H9 (cell line): ENCODE measurements around the gene SERPIND1. TPM values are rescaled to one million over a fixed set of nuclear protein-coding genes. Genes with fewer than 3 reads are reported as not detected.

ENCODE experiments used
- DNase-seq: peaks from one replicate; pipeline ENCODE4 v3.0.0-alpha.2; 2017
- H2AFZ ChIP-seq: one replicate; pipeline ENCODE4 v1.6.1; 2013; ENCODE audit warnings: mild to moderate bottlenecking, low read length, control low read depth, moderate library complexity
- H2AK5ac ChIP-seq: 2 replicates; pipeline ENCODE4 v1.6.1; 2013; ENCODE audit warnings: low read length, control low read depth, mixed read lengths; ENCODE audit not compliant: insufficient read length
- H2BK120ac ChIP-seq: one replicate; pipeline ENCODE4 v1.6.1; 2013; ENCODE audit warnings: low read depth, mild to moderate bottlenecking, low read length, control low read depth, inconsistent platforms; ENCODE audit not compliant: poor library complexity, severe bottlenecking
- H2BK12ac ChIP-seq: 2 replicates; pipeline ENCODE4 v1.6.1; 2013; ENCODE audit warnings: low read length, control low read depth, mixed read lengths, low read depth; ENCODE audit not compliant: insufficient read length
- H2BK15ac ChIP-seq: 2 replicates; pipeline ENCODE4 v1.6.1; 2013; ENCODE audit warnings: low read depth, low read length, control low read depth
- H2BK20ac ChIP-seq: one replicate; pipeline ENCODE4 v1.6.1; 2013; ENCODE audit warnings: low read depth, mild to moderate bottlenecking, low read length, control low read depth, inconsistent platforms; ENCODE audit not compliant: poor library complexity, severe bottlenecking
- H2BK5ac ChIP-seq: 2 replicates; pipeline ENCODE4 v1.6.1; 2013; ENCODE audit warnings: low read length, control low read depth, mixed read lengths; ENCODE audit not compliant: insufficient read length
- H3K14ac ChIP-seq: 2 replicates; pipeline ENCODE4 v1.6.1; 2013; ENCODE audit warnings: low read length, control low read depth; ENCODE audit not compliant: insufficient read depth
- H3K18ac ChIP-seq: 2 replicates; pipeline ENCODE4 v1.6.1; 2013; ENCODE audit warnings: low read depth, mild to moderate bottlenecking, mixed read lengths, low read length, control low read depth; ENCODE audit not compliant: insufficient read length
- H3K23ac ChIP-seq: 2 replicates; pipeline ENCODE4 v1.6.1; 2013; ENCODE audit warnings: low read length, control low read depth, mixed read lengths, low read depth; ENCODE audit not compliant: insufficient read length
- H3K23me2 ChIP-seq: 2 replicates; pipeline ENCODE4 v1.6.1; 2013; ENCODE audit warnings: low read depth, mild to moderate bottlenecking, mixed read lengths, low read length, control low read depth; ENCODE audit not compliant: insufficient read length, poor library complexity, severe bottlenecking
- H3K27ac ChIP-seq: 2 replicates; pipeline ENCODE4 v1.5.1; 2013; ENCODE audit warnings: low read length, control low read depth, mixed read lengths, low read depth; ENCODE audit not compliant: insufficient read length
- H3K27me3 ChIP-seq: 2 replicates; pipeline ENCODE4 v1.6.1; 2013; ENCODE audit warnings: low read length, control low read depth, inconsistent platforms; ENCODE audit not compliant: insufficient read depth
- H3K4ac ChIP-seq: 2 replicates; pipeline ENCODE4 v1.6.1; 2013; ENCODE audit warnings: low read depth, mild to moderate bottlenecking, control low read depth, inconsistent platforms, low read length, moderate library complexity
- H3K4me1 ChIP-seq: 2 replicates; pipeline ENCODE4 v1.6.1; 2013; ENCODE audit warnings: low read length, control low read depth, inconsistent platforms; ENCODE audit not compliant: insufficient read depth
- H3K4me2 ChIP-seq: 2 replicates; pipeline ENCODE4 v1.6.1; 2013; ENCODE audit warnings: low read length, control low read depth, mixed read lengths; ENCODE audit not compliant: insufficient read length, insufficient read depth
- H3K56ac ChIP-seq: 2 replicates; pipeline ENCODE4 v1.6.1; 2013; ENCODE audit warnings: low read depth, mild to moderate bottlenecking, mixed read lengths, low read length, control low read depth; ENCODE audit not compliant: insufficient read length
- H3K79me1 ChIP-seq: 2 replicates; pipeline ENCODE4 v1.6.1; 2013; ENCODE audit warnings: low read depth, mild to moderate bottlenecking, moderate library complexity, low read length, control low read depth, inconsistent platforms; ENCODE audit not compliant: insufficient read depth, poor library complexity, severe bottlenecking
- H3K79me2 ChIP-seq: 2 replicates; pipeline ENCODE4 v1.6.1; 2013; ENCODE audit warnings: low read length, control low read depth, inconsistent platforms; ENCODE audit not compliant: insufficient read depth
- H3K9ac ChIP-seq: 2 replicates; pipeline ENCODE4 v1.6.1; 2013; ENCODE audit warnings: low read length, control low read depth, mixed read lengths; ENCODE audit not compliant: insufficient read length; ENCODE audit errors: extremely low read depth
- H3K9me3 ChIP-seq: one replicate; pipeline ENCODE4 v1.6.1; 2013; ENCODE audit warnings: low read depth, low read length, inconsistent platforms; ENCODE audit not compliant: control insufficient read depth
- H3T11ph ChIP-seq: one replicate; pipeline ENCODE4 v1.6.1; 2013; ENCODE audit warnings: mild to moderate bottlenecking, low read length, control low read depth, inconsistent platforms
- H4K20me1 ChIP-seq: one replicate; pipeline ENCODE4 v1.6.1; 2013; ENCODE audit not compliant: control insufficient read depth, insufficient read length, insufficient read depth
- H4K5ac ChIP-seq: 2 replicates; pipeline ENCODE4 v1.6.1; 2013; ENCODE audit warnings: low read depth, mild to moderate bottlenecking, mixed read lengths, low read length, control low read depth; ENCODE audit not compliant: insufficient read length
- H4K8ac ChIP-seq: replicated peaks from 2 replicates; pipeline ENCODE4 v1.6.1; 2013; ENCODE audit warnings: low read length, control low read depth, mixed read lengths, low read depth; ENCODE audit not compliant: insufficient read length
- H4K91ac ChIP-seq: 2 replicates; pipeline ENCODE4 v1.6.1; 2013; ENCODE audit warnings: low read depth, mild to moderate bottlenecking, moderate library complexity, mixed read lengths, low read length, control low read depth; ENCODE audit not compliant: insufficient read length
- H3K27ac Mint-ChIP-seq, 3 experiments: 2 replicates in 2 of 3; 3 replicates in 1 of 3; pipeline ENCODE4 v1.8.0; 2020 to 2021; ENCODE audit warnings: mixed read lengths in 3 of 3, mild to moderate bottlenecking in 1 of 3, moderate library complexity in 1 of 3
- H3K27me3 Mint-ChIP-seq: 2 replicates; pipeline ENCODE4 v1.8.0; 2021; ENCODE audit warnings: low read depth, mild to moderate bottlenecking, moderate library complexity, mixed read lengths
- H3K36me3 Mint-ChIP-seq, 3 experiments: 2 replicates in 2 of 3; 3 replicates in 1 of 3; pipeline ENCODE4 v1.8.0; 2020 to 2021; ENCODE audit warnings: low read depth in 3 of 3, mixed read lengths in 3 of 3; ENCODE audit not compliant: insufficient read depth in 1 of 3
- H3K4me1 Mint-ChIP-seq, 2 experiments: 2 replicates each; pipeline ENCODE4 v1.8.0; 2020; ENCODE audit warnings: mixed read lengths in 2 of 2
- H3K4me3 Mint-ChIP-seq, 2 experiments: 2 replicates in 1 of 2; 3 replicates in 1 of 2; pipeline ENCODE4 v1.8.0; 2020 to 2021; ENCODE audit warnings: mild to moderate bottlenecking in 2 of 2, mixed read lengths in 2 of 2, moderate library complexity in 1 of 2
- H3K9me3 Mint-ChIP-seq, 2 experiments: 2 replicates in 1 of 2; 3 replicates in 1 of 2; pipeline ENCODE4 v1.8.0; 2020; ENCODE audit warnings: mild to moderate bottlenecking in 2 of 2, mixed read lengths in 2 of 2, moderate library complexity in 1 of 2
- WGBS: extraction: QIAGEN DNeasy Blood & Tissue Kit; methylation state at CpG from one replicate; pipeline ENCODE4 v1.1.7; 2013; ENCODE audit warnings: missing lambda C conversion rate, low lambda C conversion rate, mixed read lengths; ENCODE audit not compliant: insufficient read length; ENCODE audit errors: extremely low coverage; 5-methylcytosine and 5-hydroxymethylcytosine counted together
- total RNA-seq: library from RNA; stranded (reverse); gene quantifications from 2 replicates; pipeline ENCODE4 v1.2.1, GENCODE V29; 2021
- TF ChIP-seq, protein P1 (sequence below): fragments of 200-600 bp; sonication (generic); conservative IDR thresholded peaks from 3 replicates; pipeline ENCODE4 v1.8.0; 2021; ENCODE audit warnings: antibody characterized with exemption, mild to moderate bottlenecking

Gene SERPIND1
- total RNA-seq, 1 experiment from 2014 or later = not detected

DNA sequence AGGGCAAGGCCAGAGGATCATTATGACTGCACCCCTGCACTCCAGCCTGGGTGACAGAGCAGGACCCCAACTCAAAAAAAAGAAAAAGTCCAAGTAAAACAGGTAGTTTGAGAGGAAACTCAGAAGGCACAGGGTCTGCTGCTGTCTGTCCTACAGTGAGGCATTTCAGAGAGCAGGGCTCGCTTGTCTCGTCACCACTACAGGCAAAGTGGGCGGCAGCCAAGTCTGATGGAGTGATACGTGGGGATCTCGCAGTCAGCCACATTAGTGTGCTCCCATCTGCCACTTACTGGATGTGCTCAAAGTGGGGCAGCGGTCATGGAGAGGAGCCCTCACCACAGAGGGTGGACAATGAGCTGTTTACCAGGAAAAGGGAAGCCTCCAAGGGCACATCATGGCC, 42.6 kb downstream of the SERPIND1 start:
- TF ChIP-seq, protein P1, sequence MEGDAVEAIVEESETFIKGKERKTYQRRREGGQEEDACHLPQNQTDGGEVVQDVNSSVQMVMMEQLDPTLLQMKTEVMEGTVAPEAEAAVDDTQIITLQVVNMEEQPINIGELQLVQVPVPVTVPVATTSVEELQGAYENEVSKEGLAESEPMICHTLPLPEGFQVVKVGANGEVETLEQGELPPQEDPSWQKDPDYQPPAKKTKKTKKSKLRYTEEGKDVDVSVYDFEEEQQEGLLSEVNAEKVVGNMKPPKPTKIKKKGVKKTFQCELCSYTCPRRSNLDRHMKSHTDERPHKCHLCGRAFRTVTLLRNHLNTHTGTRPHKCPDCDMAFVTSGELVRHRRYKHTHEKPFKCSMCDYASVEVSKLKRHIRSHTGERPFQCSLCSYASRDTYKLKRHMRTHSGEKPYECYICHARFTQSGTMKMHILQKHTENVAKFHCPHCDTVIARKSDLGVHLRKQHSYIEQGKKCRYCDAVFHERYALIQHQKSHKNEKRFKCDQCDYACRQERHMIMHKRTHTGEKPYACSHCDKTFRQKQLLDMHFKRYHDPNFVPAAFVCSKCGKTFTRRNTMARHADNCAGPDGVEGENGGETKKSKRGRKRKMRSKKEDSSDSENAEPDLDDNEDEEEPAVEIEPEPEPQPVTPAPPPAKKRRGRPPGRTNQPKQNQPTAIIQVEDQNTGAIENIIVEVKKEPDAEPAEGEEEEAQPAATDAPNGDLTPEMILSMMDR = no peak
- no peak overlapping the region for H3K4me3 Mint-ChIP-seq
- H3T11ph ChIP-seq = no peak overlapping the region

More for the DNA sequence above, 42.6 kb downstream of the SERPIND1 start:
- Histone ChIP-seq H3K23ac (no peak overlapping the region), H3K18ac (no peak overlapping the region), H2BK15ac (no peak overlapping the region), H3K14ac (no peak overlapping the region), H3K4me2 (no peak overlapping the region), H4K20me1 (no peaks in the 10 kb centered on the region), H2BK12ac (no peak overlapping the region), H3K9me3 (no peaks in the 10 kb centered on the region), H2AK5ac (no peak overlapping the region), H2BK20ac (no peak overlapping the region), H2AFZ (no peak overlapping the region), H4K5ac (no peak overlapping the region), H4K8ac (no peak overlapping the region), H2BK120ac (no peak overlapping the region), H3K79me2 (no peaks in the 10 kb centered on the region), H3K9ac (no peak overlapping the region), H3K56ac (no peak overlapping the region), H3K79me1 (no peaks in the 10 kb centered on the region), H3K27me3 (no peaks in the 10 kb centered on the region), H3K27ac (no peak overlapping the region), H3K23me2 (no peaks in the 10 kb centered on the region), H2BK5ac (no peak overlapping the region), H3K4ac (no peak overlapping the region), H4K91ac (no peak overlapping the region), H3K4me1 (no peaks in the 10 kb centered on the region)
- Mint-ChIP-seq H3K4me1 (no peaks in the 10 kb centered on the region), H3K36me3 (peaks cover 4 to 51% (median 11%) of the 10 kb centered on the region in 3 experiments; a peak in 6 of 7 replicates), H3K27me3 (no peaks in the 10 kb centered on the region), H3K27ac (0 out of 7 replicates have a peak overlapping the region, but pooled peaks of 1 of the 3 experiments have one; percentile 10), H3K9me3 (no peaks in the 10 kb centered on the region)
- no peak for DNase-seq
- WGBS = no CpG with 5 or more reads among the region's 6 CpGs
